ENCODE results near the gene IL37. TPM values are rescaled to one million over a fixed set of nuclear protein-coding genes. Genes with fewer than 3 reads are reported as not detected.

The IL37 gene
- total RNA-seq, 2 experiments from 2014 or later, result not detected

DNA sequence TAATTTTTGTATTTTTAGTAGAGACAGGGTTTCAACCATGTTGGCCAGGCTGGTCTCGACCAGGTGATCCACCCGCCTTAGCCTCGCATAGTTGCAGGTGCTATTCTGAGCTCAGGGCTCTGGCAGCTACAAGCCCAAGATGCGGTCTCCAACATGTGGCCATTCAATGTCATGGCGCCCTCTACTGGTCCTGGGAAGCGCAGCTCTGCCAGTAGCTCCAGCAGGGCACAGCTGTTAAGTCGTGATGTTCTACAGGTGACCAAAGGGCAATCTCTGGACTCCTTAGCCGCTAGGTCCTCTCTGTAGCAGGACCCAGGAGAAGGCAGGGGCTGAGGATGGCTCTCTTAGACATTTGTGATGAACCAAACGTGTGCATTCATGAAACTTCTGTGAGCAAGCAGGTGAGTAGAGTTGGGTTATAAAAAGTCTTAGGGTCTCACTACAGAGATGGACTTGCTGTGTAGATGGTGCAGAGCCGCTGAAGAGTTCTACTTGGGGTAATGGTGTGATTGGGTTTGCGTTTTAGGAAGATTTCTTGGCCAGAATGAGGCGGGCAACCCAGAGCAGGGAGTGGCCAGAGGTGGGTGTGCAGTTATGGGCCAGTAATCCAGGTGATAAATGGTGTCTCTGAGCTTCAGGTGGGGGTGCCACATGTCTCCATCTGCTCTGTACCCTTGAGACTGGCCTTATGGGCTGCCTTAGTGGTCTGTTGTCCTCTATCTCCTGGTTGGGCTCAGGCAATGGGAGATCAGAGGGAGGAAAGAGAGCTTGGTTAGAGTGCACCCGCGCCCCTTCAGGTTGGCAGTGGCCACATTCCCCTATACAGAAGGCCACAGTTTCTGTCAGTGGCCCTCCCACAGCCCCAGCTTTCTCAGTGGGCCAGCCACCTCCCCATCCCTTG is 31.0 kb downstream of the IL37 start:
- POLR2A ChIA-PET, result interaction anchor here (0.5 kb wide), 1 partner anchor 194 kb away, joined by 5 read pairs; no protein-coding TSS in a partner anchor

GRCh38 chr2:112942654-112943002 is 31.7 kb downstream of the IL37 start:
- ChIA-PET POLR2A (no interaction called here), CTCF (interaction anchor here (0.9 to 4.7 kb wide), 11 partner anchors 12 to 201 kb away, joined by 3 to 35 read pairs (median 4); partner anchors contain the start of gene IL36G)

More for the DNA sequence above, 31.0 kb downstream of the IL37 start:
- CTCF ChIA-PET, result interaction anchor here (0.7 to 4.7 kb wide), 21 partner anchors 10 to 285 kb away, joined by 3 to 35 read pairs (median 4); partner anchors contain the start of gene IL36G

DNA sequence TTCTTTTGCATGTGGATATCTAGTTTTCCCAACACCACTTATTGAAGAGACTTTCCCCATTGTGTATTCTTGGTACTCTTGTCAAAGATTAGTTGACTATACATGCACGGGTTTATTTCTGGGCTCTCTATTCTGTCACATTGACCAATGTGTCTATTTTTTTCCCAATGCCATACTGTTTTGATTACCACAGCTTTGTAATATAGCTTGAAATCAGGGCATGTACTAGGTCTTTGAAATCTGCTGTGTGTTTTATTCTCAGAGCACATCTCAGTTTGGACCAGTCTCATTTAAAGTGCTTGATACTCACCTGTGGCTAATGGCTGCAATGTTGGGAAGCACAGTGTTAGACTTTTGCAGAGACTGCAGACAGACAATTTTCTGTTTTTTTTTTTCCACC is 34.0 kb downstream of the IL37 start:
- ChIA-PET CTCF (interaction anchor here (0.9 to 1.8 kb wide), 2 partner anchors 13 to 60 kb away, joined by 3 to 5 read pairs; no protein-coding TSS in a partner anchor), POLR2A (no interaction called here)

DNA sequence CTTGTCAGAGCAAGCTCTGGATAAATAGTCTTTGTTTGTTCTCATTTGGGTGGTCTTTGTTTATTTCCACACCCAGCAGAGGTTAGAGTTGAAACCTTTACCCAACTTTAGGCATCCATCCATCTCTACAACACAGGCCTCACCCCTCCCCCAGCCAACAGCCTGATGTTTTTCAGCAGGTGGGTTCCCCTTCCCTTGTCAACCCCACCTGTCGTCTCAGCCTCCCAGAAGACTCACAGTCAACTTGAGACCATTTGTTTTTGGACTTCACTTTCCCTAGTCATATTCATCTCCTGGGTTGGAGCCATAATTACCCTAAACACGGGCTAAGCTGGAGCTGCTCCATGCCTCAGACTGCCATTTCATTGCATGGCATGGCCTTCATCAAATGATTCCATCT is 35.1 kb downstream of the IL37 start:
- POLR2A ChIA-PET, result no interaction called here

GRCh38 chr2:112947374-112947773 is 36.4 kb downstream of the IL37 start:
- ChIA-PET POLR2A (no interaction called here), CTCF (no interaction called here)

More for the DNA sequence above, 35.1 kb downstream of the IL37 start:
- CTCF ChIA-PET, result interaction anchor here (1.8 kb wide), 1 partner anchor 61 kb away, joined by 5 read pairs; no protein-coding TSS in a partner anchor

DNA sequence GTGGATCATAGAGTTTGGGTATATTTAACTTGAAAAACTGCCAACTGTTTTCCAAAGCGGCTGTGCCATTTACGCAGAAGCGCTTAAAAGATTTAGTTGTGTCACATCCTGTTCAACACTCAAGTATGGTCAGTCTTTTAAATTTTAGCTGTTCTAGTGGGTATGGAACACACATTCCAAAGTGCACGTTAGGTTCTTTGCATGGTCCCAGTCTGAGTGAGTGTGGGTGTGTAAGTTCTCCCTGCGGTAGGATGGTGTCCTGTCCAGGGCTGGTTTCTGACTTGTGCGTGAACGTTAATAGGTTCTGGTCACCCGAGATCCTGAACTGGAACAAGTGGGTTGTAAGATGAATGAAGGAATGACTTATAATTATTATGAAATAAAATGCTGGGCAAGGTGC is 38.5 kb downstream of the IL37 start:
- CTCF ChIA-PET, result no interaction called here
- POLR2A ChIA-PET, result no interaction called here

GRCh38 chr2:112954364-112954763 is 43.4 kb downstream of the IL37 start:
- CTCF ChIA-PET, result interaction anchor here (1.4 kb wide), 1 partner anchor 205 kb away, joined by 3 read pairs; no protein-coding TSS in a partner anchor
- POLR2A ChIA-PET, result no interaction called here

- ChIA-PET POLR2A (no interaction called here), CTCF (interaction anchor here (0.8 kb wide), 1 partner anchor 12 kb away, joined by 3 read pairs; no protein-coding TSS in a partner anchor)
Observed at GRCh38 chr2:112957511-112957910, 46.5 kb downstream of the IL37 start.

- ChIA-PET POLR2A (no interaction called here), CTCF (interaction anchor here (0.7 to 2.0 kb wide), 8 partner anchors 11 to 221 kb away, joined by 3 to 7 read pairs (median 3); no protein-coding TSS in a partner anchor)
Observed at GRCh38 chr2:112958428-112959108, 47.6 kb downstream of the IL37 start.

DNA sequence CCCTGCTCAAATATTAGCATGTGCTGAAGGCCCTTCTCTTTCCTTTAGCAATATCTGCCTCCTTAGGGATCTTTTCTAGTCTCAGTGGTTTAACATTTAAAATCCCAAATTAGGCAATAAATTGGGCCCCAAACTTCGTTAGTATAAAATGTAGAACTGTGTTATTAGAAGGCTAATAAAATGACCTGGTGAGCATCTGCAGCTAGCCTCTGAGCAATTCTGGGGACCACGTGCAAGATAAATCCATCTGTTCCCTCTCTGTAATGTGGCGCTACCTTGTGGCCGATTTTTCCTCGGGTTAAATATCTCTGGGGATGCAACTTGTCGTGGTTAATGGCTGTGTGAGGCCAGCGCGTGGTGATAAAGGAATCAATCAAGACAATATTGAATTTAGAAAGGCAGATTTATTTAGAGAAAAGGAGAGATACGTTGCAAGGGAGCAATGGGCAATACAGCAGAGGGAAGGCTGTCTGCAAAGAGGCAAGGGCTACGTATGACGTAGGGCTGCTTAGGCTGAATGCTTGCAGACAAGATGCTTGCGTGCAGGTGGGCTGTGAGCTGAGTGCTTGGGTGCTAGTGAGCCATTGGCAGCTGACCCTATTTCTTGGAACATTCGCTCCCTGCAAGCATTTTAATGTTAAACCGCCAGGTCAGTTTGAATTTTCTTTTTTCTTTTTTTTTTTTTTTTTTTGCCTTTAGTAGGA is 48.3 kb downstream of the IL37 start:
- ChIA-PET CTCF (interaction anchor here (0.7 to 2.0 kb wide), 8 partner anchors 10 to 222 kb away, joined by 3 to 7 read pairs (median 4); no protein-coding TSS in a partner anchor), POLR2A (interaction anchor here (0.7 kb wide), 1 partner anchor 339 kb away, joined by 7 read pairs; no protein-coding TSS in a partner anchor)

DNA sequence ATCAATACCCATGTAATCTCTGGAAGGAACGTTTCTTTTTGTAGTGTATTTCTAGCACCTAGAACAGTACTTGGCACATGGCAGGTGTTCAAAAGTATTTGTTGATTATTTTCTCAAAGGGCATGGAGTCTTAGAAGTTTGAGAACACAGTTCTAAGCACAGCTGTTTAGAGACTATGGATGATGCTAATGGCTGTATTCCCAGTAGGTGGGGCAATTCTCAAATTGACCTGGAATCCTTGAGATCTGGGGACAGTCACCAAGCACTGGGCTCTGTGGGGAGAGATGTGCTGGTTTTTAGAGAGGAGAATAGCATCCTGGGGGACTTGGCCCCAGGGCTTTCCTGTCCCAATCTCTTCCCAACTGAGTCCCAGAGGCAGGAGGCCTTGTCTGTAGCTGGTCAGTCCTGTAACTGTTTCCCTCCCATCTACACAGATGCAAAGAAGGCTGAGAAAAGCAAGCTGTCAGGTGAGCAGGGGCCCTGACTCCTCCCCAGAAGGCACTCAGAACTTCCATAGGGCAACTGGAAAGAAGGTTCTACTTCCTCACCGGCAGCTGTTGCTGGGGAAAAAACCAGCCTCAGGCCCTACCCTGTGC is 49.4 kb downstream of the IL37 start:
- ChIA-PET CTCF (interaction anchor here (0.7 kb wide), 1 partner anchor 183 kb away, joined by 4 read pairs; no protein-coding TSS in a partner anchor), POLR2A (interaction anchor here (0.7 kb wide), 1 partner anchor 340 kb away, joined by 7 read pairs; no protein-coding TSS in a partner anchor)

- ChIA-PET CTCF (interaction anchor here (1.2 kb wide), 1 partner anchor 13 kb away, joined by 3 read pairs; no protein-coding TSS in a partner anchor), POLR2A (no interaction called here)
Observed at GRCh38 chr2:112962308-112963175, 51.6 kb downstream of the IL37 start.

DNA sequence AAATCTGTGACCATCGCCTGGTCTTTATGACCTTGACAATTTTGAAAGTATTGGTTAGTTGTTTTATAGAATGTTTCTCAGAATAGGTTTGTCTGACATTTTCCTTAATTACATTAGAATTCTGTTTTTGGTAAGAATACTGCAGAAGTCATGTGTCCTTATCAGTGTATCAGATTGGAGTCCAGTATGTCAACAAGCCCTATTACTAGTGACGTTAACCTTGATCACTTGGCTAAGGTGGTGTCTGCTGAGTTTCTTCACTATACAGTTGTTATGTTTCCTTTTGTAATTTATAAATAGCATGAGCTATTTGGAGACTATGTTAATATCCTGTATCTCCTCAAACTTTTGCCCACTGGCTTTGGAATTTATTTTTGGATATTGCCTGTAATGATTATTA is 56.1 kb downstream of the IL37 start:
- ChIA-PET POLR2A (no interaction called here), CTCF (no interaction called here)

Other genes with a start within 250 kb of the IL37 start
- not detected for gene NT5DC4, start 190.1 kb upstream of the IL37 start, total RNA-seq
- 10 to 100 TPM; 23.0 TPM for gene CKAP2L, start 146.6 kb upstream of the IL37 start, total RNA-seq
- gene IL1A, start 126.7 kb upstream of the IL37 start, total RNA-seq, result 1 to 10 TPM; 3.3 to 3.9 TPM
- not detected for gene IL1B, start 74.4 kb upstream of the IL37 start, total RNA-seq
- gene IL36G, start 66.8 kb downstream of the IL37 start, total RNA-seq, result not detected
- gene IL36A, start 94.3 kb downstream of the IL37 start, total RNA-seq, result not detected
- gene IL36B, start 141.7 kb downstream of the IL37 start, total RNA-seq, result not detected
- not detected for gene IL36RN, start 148.0 kb downstream of the IL37 start, total RNA-seq
- not detected for gene IL1F10, start 156.8 kb downstream of the IL37 start, total RNA-seq
- gene IL1RN, start 216.4 kb downstream of the IL37 start, total RNA-seq, result under 1 TPM; 0.78 to 0.91 TPM

Data from activated CD8-positive, alpha-beta memory T cell treated with anti-CD3 and anti-CD28 coated beads for 36 hours (primary cell).